KG1 (cell line): ENCODE measurements around the gene ITIH1.
"Not testable (repeated sequence)": the region's sequence is repeated elsewhere in the genome, so short reads cannot be mapped to it uniquely, and the experiment has no call there.

ENCODE experiments used
- DNase-seq: peaks from one replicate; lab custom pipeline; 2025; lab: John Stamatoyannopoulos, UW

ITIH1 gene

GRCh38 chr3:52774901-52775864, 2.2 kb upstream of the ITIH1 start:
- DNase-seq = no peak

GRCh38 chr3:52775877-52776276, 1.5 kb upstream of the ITIH1 start:
- DNase-seq = no peak

GRCh38 chr3:52776486-52776885, 913 bp upstream of the ITIH1 start:
- DNase-seq = not testable (repeated sequence)

GRCh38 chr3:52777959-52778805, 783 bp downstream of the ITIH1 start:
- no peak for DNase-seq

- no peak for DNase-seq
These were observed 1.8 kb downstream of the ITIH1 start for GRCh38 chr3:52779011-52779836.

- no peak for DNase-seq
These were observed 2.6 kb downstream of the ITIH1 start for GRCh38 chr3:52779837-52780585.

GRCh38 chr3:52781741-52782140, 4.3 kb downstream of the ITIH1 start:
- DNase-seq = no peak

- DNase-seq = no peak
These were observed 5.2 kb downstream of the ITIH1 start for GRCh38 chr3:52782412-52783210.

- DNase-seq = no peak
These were observed 5.8 kb downstream of the ITIH1 start for GRCh38 chr3:52783211-52783555.

GRCh38 chr3:52784021-52784621, 6.7 kb downstream of the ITIH1 start:
- DNase-seq = no peak

GRCh38 chr3:52784931-52785590, 7.7 kb downstream of the ITIH1 start:
- DNase-seq = no peak

- no peak for DNase-seq
These were observed 9.2 kb downstream of the ITIH1 start for GRCh38 chr3:52786330-52787215.

- DNase-seq = no peak
These were observed 9.8 kb downstream of the ITIH1 start for GRCh38 chr3:52787246-52787645.

GRCh38 chr3:52787672-52788625, 10.6 kb downstream of the ITIH1 start:
- no peak for DNase-seq

GRCh38 chr3:52788890-52789745, 11.7 kb downstream of the ITIH1 start:
- DNase-seq = no peak

- DNase-seq = no peak
These were observed 12.3 kb downstream of the ITIH1 start for GRCh38 chr3:52789746-52790040.

GRCh38 chr3:52790337-52790736, 12.9 kb downstream of the ITIH1 start:
- DNase-seq = no peak
